Measurements from ENCODE around the gene PKHD1. TPM values are rescaled to one million over a fixed set of nuclear protein-coding genes. Genes with fewer than 3 reads are reported as not detected.

PKHD1 gene
- total RNA-seq, 1 experiment from 2014 or later = not detected

GRCh38 chr6:51865176-51865575 lies 222.2 kb downstream of the PKHD1 start:
- DNase-seq (ENCODE audit: low read depth, low spot score) = no peak
- H3K36me3 ChIP-seq (ENCODE audit: control insufficient read depth, insufficient read depth, low read length) = no peaks in the 10 kb centered on the region
- no peak for ATAC-seq
- POLR2A ChIA-PET = no interaction called here
- no TSS peak for BruUV-seq (replicated peaks)
- CTCF ChIA-PET = interaction anchor here (0.7 kb wide), 1 partner anchor 9 kb away, joined by 4 read pairs; no protein-coding TSS in a partner anchor
- H3K4me1 ChIP-seq (ENCODE audit: control insufficient read depth, insufficient read depth, low read length) = no peaks in the 10 kb centered on the region
- no peaks in the 10 kb centered on the region for H3K9me3 ChIP-seq (ENCODE audit: control insufficient read depth, insufficient read depth, low read depth, low read length)
- TF ChIP-seq TCF7L2 (IDR thresholded peaks at IDR 0.05; ENCODE audit: low read depth, low read length) = no peak
- TF ChIP-seq SIN3A (IDR thresholded peaks at IDR 0.05; ENCODE audit: borderline replicate concordance, insufficient read depth, low read depth, low read length) = no peak
- TF ChIP-seq POLR2AphosphoS5 (IDR thresholded peaks at IDR 0.05; ENCODE audit: low read depth, low read length) = no peak
- no peak for TF ChIP-seq CTCF (IDR thresholded peaks at IDR 0.05)
- no peak for TF ChIP-seq REST (IDR thresholded peaks at IDR 0.05; ENCODE audit: insufficient read depth in 1 of 2, low read depth in 2 of 2, low read length in 1 of 2)
- no peaks in the 10 kb centered on the region for H3K27me3 ChIP-seq (ENCODE audit: control insufficient read depth, insufficient read depth, low read length)
- no peak overlapping the region for H3K27ac ChIP-seq (ENCODE audit: low read length)
- no peak overlapping the region for H3K4me3 ChIP-seq (ENCODE audit: low read depth in 2 of 2, low read length in 2 of 2)
- intact Hi-C loops (cut with micrococcal nuclease; ENCODE audit: unreplicated experiment) (no loop called here), in situ Hi-C loops (cut with HindIII; ENCODE audit: low pct_unique_long_range_greater_than_20kb, low sequenced_read_pairs) (no loop called here)

GRCh38 chr6:51857134-51857533 lies 230.3 kb downstream of the PKHD1 start:
- CTCF ChIA-PET = no interaction called here
- no TSS peak for BruUV-seq (replicated peaks)
- DNase-seq (ENCODE audit: low read depth, low spot score) (no peak), ATAC-seq (no peak)
- H3K4me3 ChIP-seq (ENCODE audit: low read depth in 2 of 2, low read length in 2 of 2) = no peak overlapping the region
- no peaks in the 10 kb centered on the region for H3K4me1 ChIP-seq (ENCODE audit: control insufficient read depth, insufficient read depth, low read length)
- in situ Hi-C loops (cut with HindIII; ENCODE audit: low pct_unique_long_range_greater_than_20kb, low sequenced_read_pairs) = no loop called here
- H3K27ac ChIP-seq (ENCODE audit: low read length) = no peak overlapping the region
- no peaks in the 10 kb centered on the region for H3K27me3 ChIP-seq (ENCODE audit: control insufficient read depth, insufficient read depth, low read length)
- H3K9me3 ChIP-seq (ENCODE audit: control insufficient read depth, insufficient read depth, low read depth, low read length) = no peaks in the 10 kb centered on the region
- POLR2A ChIA-PET = no interaction called here
- intact Hi-C loops (cut with micrococcal nuclease; ENCODE audit: unreplicated experiment) = no loop called here
- TF ChIP-seq CTCF (IDR thresholded peaks at IDR 0.05) = no peak
- TF ChIP-seq TCF7L2 (IDR thresholded peaks at IDR 0.05; ENCODE audit: low read depth, low read length) = no peak
- TF ChIP-seq POLR2AphosphoS5 (IDR thresholded peaks at IDR 0.05; ENCODE audit: low read depth, low read length) = no peak
- no peak for TF ChIP-seq SIN3A (IDR thresholded peaks at IDR 0.05; ENCODE audit: borderline replicate concordance, insufficient read depth, low read depth, low read length)
- TF ChIP-seq REST (IDR thresholded peaks at IDR 0.05; ENCODE audit: insufficient read depth in 1 of 2, low read depth in 2 of 2, low read length in 1 of 2) = no peak
- no peaks in the 10 kb centered on the region for H3K36me3 ChIP-seq (ENCODE audit: control insufficient read depth, insufficient read depth, low read length)
